CD8-positive, alpha-beta memory T cell (primary cell): ENCODE data around the gene RCAN2. TPM values are rescaled to one million over a fixed set of nuclear protein-coding genes. Genes with fewer than 3 reads are reported as not detected.
A peak's percentile ranks its signal among the peaks of the same experiment; 100 is the strongest.

Experiments used
- CTCF ChIA-PET: fragments of 350-600 bp; sonication (Branson Sonifier 250); formaldehyde crosslinking; loops from one replicate; lab custom pipeline; 2021; ENCODE audit warnings: antibody characterized with exemption; lab: Charles Lee
- POLR2A ChIA-PET: fragments of 350-600 bp; sonication (Branson Sonifier 250); formaldehyde crosslinking; loops from one replicate; lab custom pipeline; 2021; ENCODE audit warnings: antibody characterized with exemption; lab: Charles Lee
- DNase-seq, 5 donors: peaks; one replicate each; pipeline versions ENCODE4 v3.0.0 to v3.0.0-alpha.2; 2020 to 2022; ENCODE audit warnings: mixed read lengths in 1 of 5
- H3K27ac ChIP-seq: one replicate; pipeline ENCODE4 v1.7.0; 2013; ENCODE audit warnings: low read depth, mild to moderate bottlenecking, low read length, moderate library complexity
- H3K27me3 ChIP-seq: 2 replicates; pipeline ENCODE4 v1.7.0; 2013; ENCODE audit warnings: low read length, mild to moderate bottlenecking; ENCODE audit not compliant: insufficient read depth, poor library complexity, severe bottlenecking
- H3K36me3 ChIP-seq: 2 replicates; pipeline ENCODE4 v1.7.0; 2013; ENCODE audit warnings: mild to moderate bottlenecking, low read length, moderate library complexity; ENCODE audit not compliant: insufficient read depth
- H3K4me1 ChIP-seq: 2 replicates; pipeline ENCODE4 v1.7.0; 2013; ENCODE audit warnings: mild to moderate bottlenecking, low read length, moderate library complexity; ENCODE audit not compliant: insufficient read depth
- H3K4me3 ChIP-seq: 2 replicates; pipeline ENCODE4 v1.7.0; 2013; ENCODE audit warnings: mild to moderate bottlenecking, low read length
- H3K9me3 ChIP-seq: 2 replicates; pipeline ENCODE4 v1.7.0; 2013; ENCODE audit warnings: mild to moderate bottlenecking, low read length
- H3K27ac Mint-ChIP-seq, 8 donors: one replicate each; pipeline ENCODE4 v1.8.0; 2020 to 2021; ENCODE audit warnings: mixed read lengths in 8 of 8, mild to moderate bottlenecking in 6 of 8, inconsistent platforms in 3 of 8, moderate library complexity in 3 of 8
- H3K27me3 Mint-ChIP-seq, 2 donors: one replicate each; pipeline ENCODE4 v1.8.0; 2020 to 2021; ENCODE audit warnings: mixed read lengths in 2 of 2, mild to moderate bottlenecking in 1 of 2, moderate library complexity in 1 of 2
- H3K36me3 Mint-ChIP-seq, 3 donors: one replicate each; pipeline ENCODE4 v1.8.0; 2020 to 2021; ENCODE audit warnings: mixed read lengths in 3 of 3, inconsistent platforms in 1 of 3, mild to moderate bottlenecking in 1 of 3
- H3K4me1 Mint-ChIP-seq, 3 donors: one replicate each; pipeline ENCODE4 v1.8.0; 2020 to 2021; ENCODE audit warnings: mixed read lengths in 3 of 3, inconsistent platforms in 1 of 3, mild to moderate bottlenecking in 1 of 3
- H3K4me3 Mint-ChIP-seq, 7 donors: one replicate each; pipeline ENCODE4 v1.8.0; 2020 to 2021; ENCODE audit warnings: mixed read lengths in 7 of 7, mild to moderate bottlenecking in 6 of 7, moderate library complexity in 4 of 7, inconsistent platforms in 2 of 7
- H3K9me3 Mint-ChIP-seq, 5 donors: one replicate each; pipeline ENCODE4 v1.8.0; 2020 to 2022; ENCODE audit warnings: mixed read lengths in 5 of 5, mild to moderate bottlenecking in 3 of 5, moderate library complexity in 2 of 5, inconsistent platforms in 1 of 5
- polyA plus RNA-seq: library from polyadenylated mRNA; unstranded; fragments of 300-500 nt; fragmentation: Illumina TruSeq; gene quantifications from one replicate; pipeline ENCODE4 v1.2.3, GENCODE V29; 2021
- total RNA-seq, 2 experiments: library from RNA; stranded (reverse); gene quantifications; one replicate each; pipeline ENCODE4 v1.2.3, GENCODE V29; 2021

Gene RCAN2
- total and polyA plus RNA-seq, 3 experiments from 2014 or later: 0.48 to 0.82 (median 0.49) TPM

DNA sequence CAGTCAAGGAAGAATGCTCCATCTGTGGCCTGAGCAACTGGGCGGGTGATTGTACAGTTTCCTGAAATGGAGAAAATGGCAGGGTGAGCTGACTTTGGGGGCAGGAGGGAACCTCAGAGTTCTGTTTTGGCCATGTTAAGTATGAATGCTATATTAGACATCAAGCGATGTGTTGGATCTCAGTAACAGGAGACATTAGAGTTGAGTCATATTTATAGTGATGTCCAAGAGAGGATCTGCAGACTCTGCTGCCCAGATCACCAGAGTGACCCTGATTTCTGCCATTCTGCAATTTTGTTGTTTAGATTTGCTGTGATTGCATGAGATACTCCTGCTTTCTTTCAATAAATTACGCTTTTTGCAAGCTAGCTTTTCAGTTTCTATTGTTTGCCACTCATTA is 189.1 kb downstream of the RCAN2 start:
- no peak overlapping the region for H3K27ac Mint-ChIP-seq
- H3K4me3 Mint-ChIP-seq: no peak overlapping the region
- H3K27me3 Mint-ChIP-seq: peaks cover 3 to 9% of the 10 kb centered on the region in 2 donors
- ChIA-PET CTCF (no interaction called here), POLR2A (no interaction called here)
- H3K36me3 ChIP-seq: no peaks in the 10 kb centered on the region
- H3K36me3 Mint-ChIP-seq: peaks cover 0 to 3% (median 0%) of the 10 kb centered on the region in 3 donors
- H3K4me1 ChIP-seq: no peaks in the 10 kb centered on the region
- no peak overlapping the region for H3K4me3 ChIP-seq
- peaks cover 0 to 11% (median 0%) of the 10 kb centered on the region in 5 donors for H3K9me3 Mint-ChIP-seq
- no peaks in the 10 kb centered on the region for H3K9me3 ChIP-seq
- no peaks in the 10 kb centered on the region for H3K27me3 ChIP-seq
- no peak for DNase-seq
- no peak overlapping the region for H3K27ac ChIP-seq
- no peaks in the 10 kb centered on the region for H3K4me1 Mint-ChIP-seq

- POLR2A ChIA-PET: no interaction called here
- Mint-ChIP-seq H3K4me1 (no peaks in the 10 kb centered on the region), H3K27ac (no peak overlapping the region), H3K36me3 (peaks cover 0 to under 1% (median 0%) of the 10 kb centered on the region in 3 donors), H3K9me3 (peaks cover 0 to 9% (median 0%) of the 10 kb centered on the region in 5 donors), H3K27me3 (peaks cover 0 to 8% of the 10 kb centered on the region in 2 donors), H3K4me3 (no peak overlapping the region)
- no peaks in the 10 kb centered on the region for H3K4me1 ChIP-seq
- H3K4me3 ChIP-seq: no peak overlapping the region
- DNase-seq: no peak
- CTCF ChIA-PET: no interaction called here
- H3K36me3 ChIP-seq: no peaks in the 10 kb centered on the region
- H3K27ac ChIP-seq: no peak overlapping the region
- H3K27me3 ChIP-seq: no peaks in the 10 kb centered on the region
- H3K9me3 ChIP-seq: no peaks in the 10 kb centered on the region
Observed at GRCh38 chr6:46299253-46299652, 192.0 kb downstream of the RCAN2 start.

GRCh38 chr6:46296586-46296985 is 194.7 kb downstream of the RCAN2 start:
- Histone ChIP-seq H3K27me3 (no peaks in the 10 kb centered on the region), H3K36me3 (no peaks in the 10 kb centered on the region), H3K4me3 (no peak overlapping the region), H3K4me1 (no peaks in the 10 kb centered on the region), H3K27ac (no peak overlapping the region), H3K9me3 (no peaks in the 10 kb centered on the region)
- POLR2A ChIA-PET: no interaction called here
- H3K27ac Mint-ChIP-seq: no peak overlapping the region
- H3K27me3 Mint-ChIP-seq: peaks cover 5 to 7% of the 10 kb centered on the region in 2 donors
- peaks cover 0 to 4% (median 0%) of the 10 kb centered on the region in 5 donors for H3K9me3 Mint-ChIP-seq
- CTCF ChIA-PET: no interaction called here
- no peak overlapping the region for H3K4me3 Mint-ChIP-seq
- H3K4me1 Mint-ChIP-seq: no peaks in the 10 kb centered on the region
- H3K36me3 Mint-ChIP-seq: no peaks in the 10 kb centered on the region
- no peak for DNase-seq

DNA sequence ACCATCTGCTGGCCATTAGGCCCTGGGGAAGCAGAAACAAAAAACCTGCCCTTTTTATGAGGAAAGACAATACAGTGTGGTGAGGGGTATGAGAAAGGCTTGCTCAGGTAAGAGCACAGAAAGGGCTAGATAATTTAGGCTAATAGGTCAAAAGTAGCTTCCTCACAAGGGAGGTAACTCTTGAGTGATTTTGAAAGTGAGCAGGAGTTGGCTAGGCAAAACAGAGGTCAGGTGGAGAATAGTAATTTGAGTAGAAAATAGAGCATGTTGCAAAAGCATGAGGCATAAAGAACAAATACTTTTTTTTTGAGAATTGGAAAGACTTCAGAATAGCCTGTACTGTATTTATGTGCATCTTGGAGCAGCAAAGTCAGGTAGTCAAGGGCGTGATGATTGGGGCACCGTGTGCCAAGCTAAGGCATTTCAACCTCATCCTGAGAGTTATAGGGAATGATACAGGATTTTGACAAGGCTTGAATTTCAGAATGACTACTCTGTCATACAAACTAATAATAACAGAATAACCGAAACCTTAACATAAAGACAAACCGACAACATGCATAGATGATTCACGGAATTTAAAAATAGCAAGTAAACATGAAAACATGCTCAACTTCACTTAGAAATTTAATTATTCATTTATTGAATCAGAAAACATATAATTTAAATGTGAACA is 197.5 kb downstream of the RCAN2 start:
- Mint-ChIP-seq H3K4me3 (no peak overlapping the region), H3K27me3 (peaks cover 6 to 10% of the 10 kb centered on the region in 2 donors), H3K36me3 (peaks cover 0 to 2% (median 0%) of the 10 kb centered on the region in 3 donors), H3K4me1 (no peaks in the 10 kb centered on the region), H3K9me3 (no peaks in the 10 kb centered on the region), H3K27ac (peak overlapping the region in 1 of 8 donors; percentile 13)
- CTCF ChIA-PET: no interaction called here
- POLR2A ChIA-PET: no interaction called here
- no peaks in the 10 kb centered on the region for H3K9me3 ChIP-seq
- no peak for DNase-seq
- no peaks in the 10 kb centered on the region for H3K27me3 ChIP-seq
- no peaks in the 10 kb centered on the region for H3K36me3 ChIP-seq
- no peak overlapping the region for H3K27ac ChIP-seq
- H3K4me1 ChIP-seq: no peaks in the 10 kb centered on the region
- H3K4me3 ChIP-seq: no peak overlapping the region

DNA sequence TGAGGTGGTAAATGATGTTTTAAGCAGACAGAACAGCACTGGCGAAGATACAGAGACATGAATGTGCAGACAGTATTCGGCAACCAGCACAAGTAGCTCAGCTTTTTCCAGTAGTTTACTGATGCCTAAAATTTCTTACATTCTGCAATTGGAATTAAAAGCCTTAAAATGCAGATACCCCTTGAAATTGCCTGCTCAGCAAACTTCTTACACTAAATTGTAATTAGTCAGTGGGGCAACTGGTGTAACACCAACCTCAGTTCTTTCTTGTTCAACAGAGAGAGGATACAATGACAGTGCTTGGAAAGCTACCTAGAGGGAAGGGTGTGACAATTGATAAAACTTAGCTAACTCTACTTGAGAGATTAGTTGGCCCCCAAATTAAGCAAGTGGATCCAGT is 199.4 kb downstream of the RCAN2 start:
- H3K4me1 ChIP-seq: no peaks in the 10 kb centered on the region
- H3K9me3 Mint-ChIP-seq: no peaks in the 10 kb centered on the region
- ChIA-PET POLR2A (no interaction called here), CTCF (no interaction called here)
- H3K4me3 Mint-ChIP-seq: no peak overlapping the region
- H3K36me3 ChIP-seq: no peaks in the 10 kb centered on the region
- no peaks in the 10 kb centered on the region for H3K9me3 ChIP-seq
- H3K27me3 ChIP-seq: no peaks in the 10 kb centered on the region
- H3K27ac Mint-ChIP-seq: no peak overlapping the region
- H3K36me3 Mint-ChIP-seq: peaks cover 0 to 5% (median 0%) of the 10 kb centered on the region in 3 donors
- H3K27me3 Mint-ChIP-seq: peaks cover 6 to 9% of the 10 kb centered on the region in 2 donors
- H3K4me3 ChIP-seq: no peak overlapping the region
- no peak overlapping the region for H3K27ac ChIP-seq
- no peak for DNase-seq
- no peaks in the 10 kb centered on the region for H3K4me1 Mint-ChIP-seq

DNA sequence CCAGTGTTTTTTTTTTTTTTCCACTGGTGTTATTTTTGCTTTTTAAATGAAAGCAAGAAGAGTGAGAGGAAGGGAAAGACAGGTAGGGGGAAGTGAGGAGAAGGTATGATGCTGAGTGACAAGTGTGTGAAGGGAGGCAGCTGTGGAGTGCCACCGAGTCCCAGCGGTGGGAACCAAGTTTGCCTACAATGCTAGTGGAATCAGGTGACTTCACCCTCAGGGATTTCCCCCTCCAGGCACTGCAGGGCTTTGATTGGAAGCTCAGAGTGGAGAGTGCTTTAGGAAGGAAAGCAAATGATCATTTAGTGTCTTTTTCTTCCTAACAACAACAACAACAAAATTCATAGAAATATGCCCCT is 200.0 kb downstream of the RCAN2 start:
- Histone ChIP-seq H3K27me3 (no peaks in the 10 kb centered on the region), H3K36me3 (no peaks in the 10 kb centered on the region), H3K27ac (no peak overlapping the region), H3K9me3 (no peaks in the 10 kb centered on the region), H3K4me1 (no peaks in the 10 kb centered on the region), H3K4me3 (no peak overlapping the region)
- ChIA-PET POLR2A (no interaction called here), CTCF (no interaction called here)
- no peak for DNase-seq
- Mint-ChIP-seq H3K9me3 (no peaks in the 10 kb centered on the region), H3K27ac (no peak overlapping the region), H3K36me3 (peaks cover 0 to 5% (median 0%) of the 10 kb centered on the region in 3 donors), H3K27me3 (peaks cover 6 to 9% of the 10 kb centered on the region in 2 donors), H3K4me3 (no peak overlapping the region), H3K4me1 (no peaks in the 10 kb centered on the region)

DNA sequence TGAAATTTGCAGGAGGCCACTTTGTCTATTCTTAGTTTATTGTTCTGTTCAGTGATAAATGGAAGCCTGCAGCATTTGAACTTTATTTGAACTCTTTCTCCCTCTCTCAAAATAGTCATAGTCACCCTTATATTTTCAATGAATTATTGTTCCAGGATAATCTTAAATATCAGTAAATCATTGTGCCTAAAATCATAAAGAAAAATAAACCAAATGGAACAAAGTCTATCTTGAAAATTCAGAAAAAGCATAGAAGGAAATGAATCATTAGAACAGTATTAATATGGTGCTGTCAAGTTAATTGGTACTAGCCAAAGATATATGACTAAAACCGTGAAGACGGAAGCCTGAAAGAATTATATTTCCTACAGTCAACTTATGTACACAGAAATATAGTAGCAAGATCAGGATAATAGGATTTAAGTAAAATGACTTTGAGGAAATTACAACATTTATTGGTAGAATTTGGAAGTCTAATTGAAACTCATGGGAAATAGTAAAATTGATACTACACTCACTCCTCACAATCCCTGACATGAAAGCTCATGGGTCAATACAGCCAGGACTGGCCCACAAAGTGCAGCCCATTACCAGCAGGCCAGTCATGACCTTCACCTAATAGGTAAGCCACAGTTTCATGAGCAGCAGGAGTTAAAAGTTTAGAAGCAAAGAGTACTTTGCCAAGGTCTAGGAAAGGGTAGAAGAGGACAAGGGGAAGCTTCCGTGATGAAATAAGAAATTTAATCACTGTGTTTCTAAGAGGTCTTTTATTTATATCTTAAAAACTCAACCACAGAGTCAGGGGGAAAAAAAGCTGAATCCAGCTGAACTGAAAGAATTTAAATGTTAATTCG is 200.6 kb downstream of the RCAN2 start:
- no peak for DNase-seq
- Mint-ChIP-seq H3K4me3 (no peak overlapping the region), H3K4me1 (no peaks in the 10 kb centered on the region), H3K9me3 (no peaks in the 10 kb centered on the region), H3K27ac (no peak overlapping the region), H3K36me3 (peaks cover 0 to 5% (median 0%) of the 10 kb centered on the region in 3 donors), H3K27me3 (peaks cover 6 to 9% of the 10 kb centered on the region in 2 donors)
- no peaks in the 10 kb centered on the region for H3K4me1 ChIP-seq
- no peak overlapping the region for H3K4me3 ChIP-seq
- no peak overlapping the region for H3K27ac ChIP-seq
- ChIA-PET CTCF (no interaction called here), POLR2A (no interaction called here)
- H3K27me3 ChIP-seq: no peaks in the 10 kb centered on the region
- no peaks in the 10 kb centered on the region for H3K9me3 ChIP-seq
- H3K36me3 ChIP-seq: no peaks in the 10 kb centered on the region

DNA sequence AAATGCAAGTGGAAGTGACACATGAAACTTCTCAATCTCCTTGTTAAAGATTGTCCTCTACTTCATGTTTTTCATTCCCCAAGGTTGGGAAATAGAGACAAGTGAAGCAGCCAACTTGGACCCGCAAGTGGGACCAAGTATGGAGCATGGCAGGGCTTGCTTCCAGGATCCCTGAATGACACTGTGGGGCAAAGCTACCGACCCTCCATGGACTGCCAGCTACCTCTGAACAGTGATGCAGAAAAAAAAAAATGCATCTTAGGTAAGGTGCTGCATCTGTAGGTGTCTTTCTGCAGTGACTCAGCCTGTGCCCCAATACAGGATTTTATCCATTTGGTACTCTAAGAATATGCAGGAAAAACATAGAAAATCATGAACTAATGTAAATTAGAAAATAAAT is 201.4 kb downstream of the RCAN2 start:
- H3K27ac Mint-ChIP-seq: no peak overlapping the region
- Histone ChIP-seq H3K36me3 (no peaks in the 10 kb centered on the region), H3K9me3 (no peaks in the 10 kb centered on the region), H3K4me1 (no peaks in the 10 kb centered on the region), H3K4me3 (no peak overlapping the region), H3K27ac (no peak overlapping the region), H3K27me3 (no peaks in the 10 kb centered on the region)
- H3K36me3 Mint-ChIP-seq: peaks cover 0 to 5% (median 0%) of the 10 kb centered on the region in 3 donors
- ChIA-PET CTCF (no interaction called here), POLR2A (interaction anchor here (0.6 kb wide), 1 partner anchor 202 kb away, joined by 3 read pairs; no protein-coding TSS in a partner anchor)
- H3K4me3 Mint-ChIP-seq: no peak overlapping the region
- no peak for DNase-seq
- H3K27me3 Mint-ChIP-seq: peaks cover 6 to 7% of the 10 kb centered on the region in 2 donors
- H3K9me3 Mint-ChIP-seq: no peaks in the 10 kb centered on the region
- no peaks in the 10 kb centered on the region for H3K4me1 Mint-ChIP-seq
